HuH-7.5 (cell line): ENCODE data around the gene PLEKHO1.

Source experiments
- DNase-seq: peaks from one replicate; pipeline ENCODE4 v3.0.0; 2011; ENCODE audit warnings: low spot score

Gene PLEKHO1

DNA sequence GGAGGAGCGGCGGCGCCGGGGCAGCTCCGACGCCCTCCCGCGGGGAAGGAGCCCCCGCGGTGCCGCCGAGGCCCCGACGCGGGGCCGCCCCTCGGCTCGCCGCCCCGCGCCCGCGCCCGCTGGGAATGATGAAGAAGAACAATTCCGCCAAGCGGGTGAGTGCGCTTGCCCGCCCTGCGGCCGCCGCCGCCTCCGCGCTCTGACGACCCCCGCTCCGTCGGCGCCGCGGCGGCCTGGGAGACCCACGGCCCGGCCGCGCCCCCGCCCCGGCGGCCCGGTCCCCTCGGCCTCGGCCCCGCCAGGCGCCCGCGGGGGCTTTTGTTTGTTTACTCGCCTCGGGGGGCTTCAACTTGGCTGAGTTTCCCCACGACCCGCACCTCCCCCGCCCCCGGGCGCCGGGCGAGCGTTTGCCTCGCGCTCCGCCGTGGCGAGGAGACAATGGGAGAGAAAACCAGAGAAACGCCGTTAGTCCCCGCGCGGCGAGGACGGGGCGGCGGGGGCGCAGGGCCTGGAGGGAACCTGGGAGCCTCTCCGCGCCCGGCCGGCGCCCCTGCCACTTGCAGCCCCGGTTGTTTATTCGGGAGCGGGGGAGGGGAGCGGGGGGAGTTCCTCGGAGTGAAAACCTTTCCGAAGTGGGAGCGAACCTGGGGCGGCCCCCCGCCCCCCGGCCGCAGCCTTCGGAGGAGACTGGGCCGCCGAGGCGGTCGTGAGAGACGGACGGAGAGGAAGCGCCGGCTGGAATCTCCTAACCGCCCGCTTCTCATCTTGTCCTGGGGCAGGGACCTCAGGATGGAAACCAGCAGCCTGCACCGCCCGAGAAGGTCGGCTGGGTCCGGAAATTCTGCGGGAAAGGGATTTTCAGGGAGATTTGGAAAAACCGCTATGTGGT, 661 bp downstream of the PLEKHO1 start:
- DNase-seq: no peak

DNA sequence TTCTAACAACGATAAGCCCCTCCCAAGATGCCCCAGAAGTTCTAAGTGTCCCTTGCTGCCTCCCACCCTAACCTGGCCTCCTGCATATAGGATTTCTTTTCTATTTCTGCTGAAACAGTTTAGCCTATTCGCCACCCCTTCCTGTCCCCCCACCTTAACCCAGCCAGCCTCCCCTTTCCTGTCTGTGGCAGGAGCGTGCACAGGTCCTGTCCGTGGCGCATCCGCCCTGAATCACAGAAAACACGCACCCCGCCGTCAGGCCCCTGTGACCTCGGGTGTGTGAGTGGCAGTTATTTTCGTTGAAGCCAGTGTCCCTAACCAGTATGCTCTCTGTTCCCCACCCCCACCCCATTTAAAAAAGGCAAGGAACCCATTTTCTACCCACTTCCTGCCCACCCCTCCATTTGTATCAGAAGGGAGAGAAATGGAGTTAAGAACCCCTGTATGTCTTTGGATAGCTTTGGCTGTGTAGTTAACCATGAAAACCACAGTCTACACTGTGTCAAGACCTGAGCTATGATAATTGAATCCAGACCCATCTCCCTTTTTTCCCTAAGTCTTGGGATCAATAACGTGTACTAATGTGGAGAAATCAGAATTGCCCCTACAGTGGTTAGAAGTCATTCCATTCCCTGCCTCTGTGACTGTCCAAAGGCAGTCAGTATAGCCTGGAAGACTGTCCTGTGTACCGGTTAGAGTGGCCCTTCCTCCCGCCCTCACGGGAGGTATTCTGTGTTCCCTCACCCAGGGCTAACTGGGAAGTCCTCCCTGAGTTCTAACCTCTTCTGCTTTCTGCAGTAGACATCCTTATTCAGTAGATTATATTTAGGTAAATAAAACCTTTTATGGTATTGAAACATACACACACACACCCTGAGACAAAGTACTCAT, 1.8 kb downstream of the PLEKHO1 start:
- DNase-seq: no peak

DNA sequence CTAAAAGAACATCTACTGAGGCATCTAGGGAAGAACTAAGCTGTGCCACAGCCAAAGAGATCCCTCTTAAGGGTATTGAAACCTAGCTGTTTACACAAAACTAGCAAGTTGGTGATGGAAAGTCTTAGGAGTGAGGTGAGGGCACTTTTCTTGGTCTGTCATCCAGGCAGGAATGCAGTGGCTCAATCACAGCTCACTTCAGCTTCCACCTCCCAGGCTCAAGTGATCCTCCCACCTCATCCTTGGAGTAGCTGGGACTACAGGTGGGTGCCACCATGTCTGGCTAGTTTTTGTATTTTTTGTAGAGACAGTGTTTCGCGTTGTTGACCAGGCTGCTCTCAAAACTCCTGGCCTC, 2.4 kb downstream of the PLEKHO1 start:
- DNase-seq: no peak

DNA sequence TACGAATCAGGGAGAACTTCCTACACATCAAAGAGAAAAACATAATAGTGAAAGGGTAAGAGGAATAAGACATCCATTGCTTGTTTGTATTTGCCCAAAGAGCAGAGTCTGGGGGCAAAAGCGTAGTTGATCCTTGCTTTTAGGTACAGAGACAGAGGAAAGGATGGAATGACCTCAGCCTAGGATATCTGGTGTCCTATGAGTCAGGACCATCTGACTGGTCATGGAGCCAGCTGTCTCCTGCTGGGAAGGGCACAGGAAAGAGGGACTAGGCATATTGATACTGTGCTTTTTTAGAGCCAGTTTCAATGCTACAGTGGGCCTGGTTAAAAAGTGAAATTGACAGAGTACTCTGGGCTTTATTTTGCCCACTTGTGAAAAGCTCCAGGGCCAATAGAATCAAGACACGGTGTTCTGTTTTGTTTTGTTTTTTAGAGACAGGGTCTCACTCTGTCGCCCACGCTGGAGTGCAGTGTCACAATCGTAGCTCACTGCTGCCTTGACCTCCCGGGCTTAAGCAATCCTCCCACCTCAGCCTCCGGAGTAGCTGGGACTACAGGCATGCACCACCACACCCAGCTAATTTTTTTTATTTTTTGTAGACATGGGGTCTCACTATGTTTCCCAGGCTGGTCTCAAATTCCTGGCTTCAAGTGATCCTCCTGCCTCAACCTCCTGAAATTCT, 3.2 kb downstream of the PLEKHO1 start:
- no peak for DNase-seq

DNA sequence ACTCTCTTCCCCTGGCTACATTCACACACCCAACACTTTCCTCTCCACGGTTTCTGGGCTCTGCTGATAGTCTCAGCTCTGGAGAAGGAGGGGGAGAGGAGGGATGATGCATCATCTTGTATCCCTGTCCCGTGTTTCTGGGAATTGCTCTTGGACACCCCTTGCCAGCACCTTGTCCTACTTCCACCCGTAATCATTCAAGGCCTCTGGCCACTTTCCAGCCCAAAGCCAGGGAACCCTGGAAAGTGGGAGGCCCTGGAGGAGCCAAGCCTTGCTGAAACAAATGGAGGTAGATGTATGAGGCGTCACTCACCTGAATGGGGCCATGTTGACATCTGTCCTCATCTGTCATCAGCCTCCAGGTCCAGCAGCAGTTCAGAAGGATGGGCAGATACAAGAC, 4.4 kb downstream of the PLEKHO1 start:
- DNase-seq: no peak

DNA sequence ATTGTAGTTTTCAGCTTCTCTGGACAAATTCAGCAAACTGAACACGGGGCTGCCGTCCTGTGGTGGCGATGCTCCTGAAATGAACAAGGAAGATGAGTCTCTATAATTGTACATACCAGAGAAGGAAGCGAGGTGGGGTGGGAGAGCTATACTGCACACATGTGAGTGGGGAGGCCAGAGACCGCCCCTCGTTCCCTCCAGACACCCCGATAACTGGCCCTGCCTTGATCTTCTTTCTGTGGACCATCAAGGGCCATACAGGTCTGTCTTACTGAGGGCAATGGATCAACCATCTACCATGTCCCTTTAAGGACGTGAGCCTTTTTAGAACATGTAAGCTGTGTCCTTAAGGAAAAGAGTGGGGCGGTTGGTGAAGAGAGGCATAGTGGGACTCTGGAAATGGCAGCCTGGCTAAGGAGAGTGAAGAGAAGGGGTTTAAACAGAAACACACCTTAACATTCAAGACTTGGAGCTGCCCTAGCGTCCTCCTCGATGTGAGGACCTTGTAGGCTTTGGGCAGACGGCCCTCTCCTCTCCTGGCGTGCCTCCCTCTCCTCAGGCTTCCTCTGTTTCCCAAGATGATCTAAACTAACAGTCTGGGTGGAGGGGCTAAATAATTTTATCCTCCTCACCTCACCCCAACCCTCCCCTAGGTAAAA, 5.8 kb downstream of the PLEKHO1 start:
- no peak for DNase-seq

DNA sequence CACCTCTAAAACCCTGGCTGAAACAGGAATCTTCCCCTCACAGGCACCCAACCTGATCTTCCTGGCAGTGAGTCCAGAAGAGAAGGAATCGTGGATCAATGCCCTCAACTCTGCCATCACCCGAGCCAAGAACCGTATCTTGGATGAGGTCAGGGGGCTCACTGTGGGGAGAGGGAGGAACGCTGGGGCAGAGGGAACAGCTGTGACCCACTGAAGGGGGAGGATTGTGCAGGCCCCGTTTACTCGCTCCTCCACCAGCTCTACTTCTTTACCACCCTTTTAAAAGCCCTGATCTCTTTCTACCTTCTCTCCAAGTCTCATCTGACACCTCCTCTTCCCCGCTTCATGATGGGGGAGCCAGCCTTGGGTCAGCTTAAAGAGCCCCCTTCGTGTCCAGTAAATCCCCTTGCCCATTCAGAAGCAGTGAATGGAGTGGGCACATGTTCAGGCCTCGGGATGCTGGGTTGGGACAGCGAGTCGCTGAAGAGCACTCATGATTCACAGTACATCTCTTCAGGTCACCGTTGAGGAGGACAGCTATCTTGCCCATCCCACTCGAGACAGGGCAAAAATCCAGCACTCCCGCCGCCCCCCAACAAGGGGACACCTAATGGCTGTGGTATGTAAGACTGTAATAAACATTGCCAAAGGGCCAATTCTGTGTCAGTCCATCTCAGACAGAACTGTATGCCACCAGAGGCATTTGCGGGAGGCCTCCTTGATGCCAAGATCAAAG, 7.3 kb downstream of the PLEKHO1 start:
- no peak for DNase-seq

DNA sequence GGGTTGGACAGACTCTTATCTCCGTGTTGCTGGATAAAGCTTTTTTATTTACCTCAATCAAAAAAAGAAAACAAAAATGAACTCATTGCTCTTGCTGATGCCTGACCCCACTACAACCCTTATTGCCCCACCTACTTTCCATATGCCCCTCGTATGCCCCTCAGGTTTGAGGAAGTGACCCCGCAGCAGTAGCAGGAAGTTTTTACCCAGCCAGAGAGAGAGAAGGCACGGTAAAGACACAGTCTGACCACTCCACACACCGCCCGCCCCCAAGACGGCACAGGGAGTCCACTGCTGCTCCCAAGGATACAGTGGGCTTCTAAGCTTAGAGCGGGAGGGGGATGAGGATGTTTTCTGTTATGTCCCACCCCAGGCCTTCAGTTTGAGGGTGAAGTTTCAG, 9.8 kb downstream of the PLEKHO1 start:
- DNase-seq: no peak

DNA sequence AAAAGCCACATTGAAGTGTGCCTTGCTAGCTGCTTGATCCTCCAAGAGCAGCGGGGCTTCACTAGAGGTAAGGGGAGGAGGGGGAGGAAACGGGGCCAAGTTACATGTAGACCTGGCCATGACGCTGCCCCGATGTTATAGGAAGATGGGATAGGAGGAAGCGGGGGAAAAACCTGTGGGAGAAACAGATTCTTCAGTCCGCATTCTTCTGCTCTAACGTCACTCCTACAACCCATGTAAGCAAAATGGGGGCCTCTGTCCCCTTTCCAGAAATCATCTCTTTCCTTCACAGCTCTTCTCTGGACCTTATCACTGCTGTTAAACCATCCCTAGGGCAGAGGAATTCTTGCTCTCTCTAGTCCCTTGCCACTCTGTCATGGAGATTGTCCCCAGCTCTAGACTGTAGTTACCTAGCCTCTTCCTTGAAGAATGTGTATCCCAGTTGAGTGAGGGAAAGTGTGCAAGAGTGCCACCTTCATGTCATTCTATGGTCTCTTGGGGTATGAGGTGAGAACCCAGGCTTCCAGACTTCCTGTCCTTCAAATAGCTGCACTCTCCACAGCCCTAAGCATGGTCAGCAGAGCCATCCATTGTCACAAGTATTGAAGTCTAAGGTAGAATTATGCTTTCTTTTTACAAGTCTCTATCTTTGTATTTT, 11.4 kb downstream of the PLEKHO1 start:
- DNase-seq: no peak

DNA sequence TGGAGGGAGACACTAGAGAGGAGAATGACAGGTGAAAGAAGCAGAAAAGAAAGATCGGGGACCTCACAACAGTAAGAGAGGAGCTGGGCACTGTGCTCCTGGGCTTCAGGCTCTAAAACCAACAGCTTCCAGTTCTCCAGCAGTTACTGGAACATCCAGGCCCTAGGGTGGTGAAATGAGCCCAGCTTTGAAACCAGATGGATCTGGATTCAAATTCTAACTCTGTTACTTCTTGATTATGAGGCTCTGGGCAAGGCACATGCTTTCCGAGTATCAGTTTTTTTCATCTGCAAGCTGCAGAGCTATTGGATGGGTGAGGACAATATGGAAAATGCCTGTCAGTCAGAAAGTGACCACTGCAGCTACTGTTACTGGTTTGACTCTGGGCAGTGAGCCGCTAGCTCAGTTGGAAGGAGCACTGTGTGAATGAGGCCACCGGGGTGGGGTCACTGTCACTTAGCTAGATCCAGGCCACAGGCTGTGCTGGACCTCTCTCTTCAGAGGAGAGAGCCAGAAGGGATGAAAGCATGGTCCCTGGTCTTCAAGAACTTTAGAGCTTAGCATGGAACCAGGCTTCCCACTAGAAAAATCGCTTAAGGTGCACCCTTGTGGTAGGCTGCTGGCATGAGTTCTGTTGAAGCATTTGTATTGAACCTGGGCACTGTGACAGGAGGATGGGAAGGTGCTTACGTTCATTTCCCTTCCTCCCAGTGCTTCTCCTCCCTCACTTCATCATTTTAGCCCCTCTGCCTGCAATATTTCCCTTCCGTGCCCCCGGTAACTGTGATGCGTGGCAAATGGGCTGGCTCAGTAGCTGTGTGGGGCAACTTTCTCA, 12.2 kb downstream of the PLEKHO1 start:
- DNase-seq: no peak

DNA sequence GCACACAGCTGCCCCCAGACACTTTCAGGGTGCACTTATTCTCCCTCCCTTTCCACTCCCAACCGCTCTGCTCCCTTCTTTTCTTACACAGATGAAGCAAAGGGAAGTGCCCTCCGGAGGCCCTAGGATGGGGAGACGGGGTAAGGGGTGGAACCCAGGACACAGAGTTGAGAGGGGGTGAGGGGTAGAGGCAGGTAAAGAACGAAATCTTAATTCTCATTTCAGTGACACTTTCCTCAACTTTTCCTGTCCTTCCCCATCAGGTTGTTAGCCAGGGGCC, 12.8 kb downstream of the PLEKHO1 start:
- no peak for DNase-seq

DNA sequence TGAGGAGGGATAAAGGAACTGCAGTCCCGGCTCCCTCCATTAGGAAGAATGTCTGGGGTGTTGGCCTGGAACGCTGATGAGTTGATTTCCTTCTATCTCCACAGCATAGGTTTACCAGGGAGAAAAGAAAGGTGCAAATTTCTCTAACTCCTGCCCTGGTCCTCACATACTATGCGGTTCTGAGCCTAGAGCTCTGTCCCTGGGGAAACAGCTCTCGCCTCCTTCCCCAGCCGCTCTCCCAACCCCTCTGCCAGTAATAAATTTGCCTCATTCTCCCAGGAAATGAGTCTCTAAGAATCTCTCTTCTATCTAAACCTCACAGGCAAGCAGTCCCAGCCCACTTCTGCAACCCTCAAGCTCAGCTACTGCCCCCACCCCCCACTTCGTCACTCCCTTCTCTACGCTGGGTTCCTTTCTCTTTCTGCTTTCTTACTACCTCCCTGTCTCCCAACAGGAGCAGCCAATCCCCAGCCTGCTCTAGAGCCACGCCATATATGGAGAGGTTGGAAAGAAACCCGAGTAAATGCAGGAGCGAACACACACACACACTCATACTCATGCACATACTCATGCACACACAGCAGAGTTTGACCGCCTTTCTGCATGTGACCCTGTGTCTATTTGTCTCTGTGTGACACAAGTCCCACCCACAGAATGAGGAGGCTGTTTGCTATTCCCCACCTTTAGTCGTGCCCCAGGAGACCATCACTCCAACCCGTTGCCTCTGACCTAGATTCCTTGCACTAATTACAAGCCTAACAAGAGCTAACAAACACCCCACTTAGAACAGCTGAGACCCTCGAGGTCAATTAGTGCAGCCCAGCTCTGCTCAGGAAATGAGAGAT, 13.4 kb downstream of the PLEKHO1 start:
- DNase-seq: peak; percentile 77

DNA sequence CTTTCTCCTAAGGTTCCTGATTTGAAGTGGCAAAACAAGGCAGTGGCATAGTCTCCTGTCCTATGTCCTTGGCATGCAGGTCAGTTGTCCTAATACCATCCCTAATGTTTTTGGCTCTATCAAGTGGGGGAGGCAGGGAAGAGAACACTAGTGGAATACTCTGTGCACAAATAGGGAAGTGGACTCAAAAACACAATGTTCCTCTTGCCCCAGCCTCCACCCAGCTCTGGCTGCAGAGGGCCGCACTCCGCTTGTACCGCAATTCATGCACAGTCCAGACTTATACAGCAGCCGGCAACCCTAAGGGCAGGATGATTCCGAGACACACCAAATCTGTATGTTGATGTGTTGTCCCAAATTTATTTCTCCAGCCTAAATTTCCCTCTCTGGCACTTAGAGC, 14.5 kb downstream of the PLEKHO1 start:
- no peak for DNase-seq

DNA sequence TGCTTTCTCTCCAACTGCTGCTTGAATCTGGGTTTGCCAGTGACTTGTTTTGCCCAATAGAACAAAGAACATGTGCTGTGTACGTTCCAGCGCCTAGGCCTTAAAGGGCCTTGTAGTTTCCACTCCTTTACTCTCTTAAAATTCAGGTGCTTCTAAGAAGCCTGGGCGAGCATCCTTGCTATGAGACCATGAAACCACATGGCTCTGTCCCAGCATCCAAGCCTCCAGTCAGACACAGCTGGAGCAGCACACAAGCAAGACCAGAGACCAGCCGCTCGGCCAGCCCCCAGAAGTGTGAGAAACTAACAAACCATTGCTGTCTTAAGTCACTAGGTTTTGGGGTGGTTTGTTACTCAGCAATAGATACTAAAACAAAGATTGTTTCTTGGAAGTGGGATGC, 15.1 kb downstream of the PLEKHO1 start:
- DNase-seq: no peak

DNA sequence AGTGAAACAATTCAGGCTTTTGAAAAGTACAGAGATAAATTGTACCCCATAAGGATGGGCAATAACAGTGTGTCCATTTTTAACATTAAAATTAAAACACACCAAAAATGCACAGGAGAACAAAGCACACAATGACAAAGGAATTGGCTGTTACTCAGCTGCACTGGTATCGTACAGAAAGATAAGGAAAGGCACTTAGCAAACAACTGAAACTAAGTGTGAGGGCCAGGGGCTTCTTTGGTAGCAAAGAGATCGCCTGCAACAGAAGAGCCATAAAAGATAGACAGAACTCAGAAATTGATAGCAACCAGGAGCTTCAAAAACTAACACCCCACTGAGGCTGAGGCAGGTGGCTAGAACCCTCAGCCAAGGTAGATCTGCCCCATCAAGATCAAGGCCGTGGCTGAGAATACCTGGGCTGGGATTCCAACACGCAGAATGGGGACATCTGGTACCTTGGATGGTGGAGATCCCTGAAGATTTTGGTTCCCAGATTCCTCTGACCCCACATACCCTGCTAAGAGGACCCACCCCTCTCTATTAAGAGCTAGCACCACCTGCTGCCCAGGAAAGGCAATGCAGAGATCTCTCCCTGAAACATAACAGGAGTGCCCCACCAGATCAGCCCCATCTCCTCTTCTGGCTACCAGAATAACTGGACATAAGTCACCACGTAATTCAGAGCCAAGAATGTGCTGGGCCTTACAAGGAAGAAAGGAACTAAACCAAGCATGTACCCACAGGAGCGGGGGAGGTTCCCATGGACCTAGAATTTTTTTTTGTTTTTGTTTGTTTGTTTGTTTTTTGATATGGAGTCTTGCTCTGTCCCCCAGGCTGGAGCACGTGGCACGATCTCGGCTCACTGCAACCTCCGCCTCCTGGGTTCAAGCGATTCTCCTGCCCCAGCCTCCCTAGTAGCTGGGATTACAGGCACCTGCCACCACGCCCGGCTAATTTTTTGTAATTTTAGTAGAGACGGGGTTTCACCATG, 16.2 kb downstream of the PLEKHO1 start:
- peak; percentile 68 for DNase-seq

DNA sequence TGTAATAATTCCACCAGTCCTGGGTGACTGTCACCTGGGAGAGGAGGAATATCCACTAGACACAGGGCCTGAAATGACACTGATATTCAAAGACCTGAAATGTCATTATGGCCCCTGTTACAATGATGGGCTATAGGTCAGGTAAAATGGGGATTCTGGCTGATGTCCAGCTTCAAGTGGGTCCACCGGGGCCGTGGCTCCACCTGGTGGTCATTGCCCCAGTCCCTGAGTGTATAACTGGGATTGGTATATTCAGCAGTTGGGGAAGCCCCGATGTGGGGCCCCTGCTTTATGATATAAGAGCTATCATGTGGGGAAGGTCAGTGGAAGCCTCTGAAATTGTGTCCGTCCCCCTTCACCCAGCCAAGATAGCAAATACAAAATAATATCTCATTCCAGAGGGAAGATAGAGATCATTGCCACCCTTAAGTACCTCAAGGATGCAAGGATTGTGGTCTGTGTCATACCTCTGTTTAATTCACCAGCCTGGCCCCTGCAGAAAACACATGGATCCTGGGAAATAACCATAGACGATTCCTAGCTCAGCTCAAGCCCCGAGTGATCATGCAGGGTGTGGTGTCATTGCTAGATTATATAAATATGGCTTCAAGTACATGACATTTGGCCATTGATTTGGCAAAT, 19.4 kb downstream of the PLEKHO1 start:
- peak; percentile 82 for DNase-seq

DNA sequence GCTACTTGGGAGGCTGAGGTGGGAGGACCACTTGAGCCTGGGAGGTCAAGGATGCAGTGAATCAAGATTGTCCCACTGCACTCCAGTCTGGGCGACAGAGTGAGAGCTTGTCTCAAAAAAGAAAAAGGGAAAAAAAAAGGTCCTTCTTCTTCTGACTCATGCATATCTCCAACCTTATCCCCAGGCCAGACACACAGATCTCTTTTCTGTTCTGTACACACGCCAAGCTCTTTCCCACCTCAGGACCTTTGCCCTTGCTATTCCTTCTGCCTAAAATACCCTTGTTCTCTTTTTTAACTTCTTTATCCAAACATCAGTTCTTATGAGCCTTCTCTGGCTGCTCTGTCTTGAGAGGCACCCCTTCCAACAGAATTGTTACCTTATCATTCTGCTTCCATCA, 22.1 kb downstream of the PLEKHO1 start:
- no peak for DNase-seq
